ENCODE measurements around the gene MAG. TPM values are rescaled to one million over a fixed set of nuclear protein-coding genes. Genes with fewer than 3 reads are reported as not detected.

MAG gene
- total and polyA plus RNA-seq, 7 donors, result 0.06 to 6.1 TPM; not detected in 5

DNA sequence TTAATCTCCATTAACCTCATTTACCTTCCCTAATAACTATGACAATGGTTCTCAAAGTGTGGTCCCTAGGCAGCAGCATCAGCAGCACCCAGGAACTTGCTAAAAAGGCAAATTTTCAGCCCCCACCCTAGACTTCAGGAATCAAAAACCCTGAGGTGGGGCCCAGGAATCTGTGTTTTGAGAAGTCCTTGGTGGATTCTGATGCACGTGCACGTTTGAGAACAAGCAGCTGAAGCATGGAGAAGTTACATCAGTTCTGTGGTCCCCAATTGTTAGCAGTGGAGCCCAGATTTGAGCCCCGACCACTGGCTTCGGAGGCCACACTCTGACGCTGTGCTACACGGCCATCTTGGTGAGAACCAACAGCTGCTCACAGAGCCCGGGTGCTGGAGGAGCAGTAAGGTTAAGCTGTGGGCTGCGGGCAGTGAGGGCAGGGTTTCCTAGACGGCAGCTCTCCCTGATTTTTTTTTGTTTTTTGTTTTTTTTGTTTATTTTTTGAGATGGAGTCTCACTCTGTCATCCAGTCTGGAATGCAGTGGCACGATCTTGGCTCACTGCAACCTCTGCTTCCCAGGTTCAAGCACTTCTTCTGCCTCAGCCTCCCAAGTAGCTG lies 23.0 kb downstream of the MAG start:
- TF ChIP-seq, protein P1, sequence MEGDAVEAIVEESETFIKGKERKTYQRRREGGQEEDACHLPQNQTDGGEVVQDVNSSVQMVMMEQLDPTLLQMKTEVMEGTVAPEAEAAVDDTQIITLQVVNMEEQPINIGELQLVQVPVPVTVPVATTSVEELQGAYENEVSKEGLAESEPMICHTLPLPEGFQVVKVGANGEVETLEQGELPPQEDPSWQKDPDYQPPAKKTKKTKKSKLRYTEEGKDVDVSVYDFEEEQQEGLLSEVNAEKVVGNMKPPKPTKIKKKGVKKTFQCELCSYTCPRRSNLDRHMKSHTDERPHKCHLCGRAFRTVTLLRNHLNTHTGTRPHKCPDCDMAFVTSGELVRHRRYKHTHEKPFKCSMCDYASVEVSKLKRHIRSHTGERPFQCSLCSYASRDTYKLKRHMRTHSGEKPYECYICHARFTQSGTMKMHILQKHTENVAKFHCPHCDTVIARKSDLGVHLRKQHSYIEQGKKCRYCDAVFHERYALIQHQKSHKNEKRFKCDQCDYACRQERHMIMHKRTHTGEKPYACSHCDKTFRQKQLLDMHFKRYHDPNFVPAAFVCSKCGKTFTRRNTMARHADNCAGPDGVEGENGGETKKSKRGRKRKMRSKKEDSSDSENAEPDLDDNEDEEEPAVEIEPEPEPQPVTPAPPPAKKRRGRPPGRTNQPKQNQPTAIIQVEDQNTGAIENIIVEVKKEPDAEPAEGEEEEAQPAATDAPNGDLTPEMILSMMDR (IDR thresholded peaks at IDR 0.05), result no peak
- Histone ChIP-seq H3K27ac (no peak overlapping the region), H3K4me1 (no peaks in the 10 kb centered on the region), H3K27me3 (peaks cover 0 to 21% (median 0%) of the 10 kb centered on the region in 3 donors), H3K36me3 (no peaks in the 10 kb centered on the region), H3K4me3 (no peak overlapping the region), H3K9me3 (no peaks in the 10 kb centered on the region)
- no peak for DNase-seq
- intact Hi-C loops (cut with DNase I), result no loop called here
- 83 to 89% methylated on average over 10 of the region's 10 CpGs for WGBS, 2 donors

DNA sequence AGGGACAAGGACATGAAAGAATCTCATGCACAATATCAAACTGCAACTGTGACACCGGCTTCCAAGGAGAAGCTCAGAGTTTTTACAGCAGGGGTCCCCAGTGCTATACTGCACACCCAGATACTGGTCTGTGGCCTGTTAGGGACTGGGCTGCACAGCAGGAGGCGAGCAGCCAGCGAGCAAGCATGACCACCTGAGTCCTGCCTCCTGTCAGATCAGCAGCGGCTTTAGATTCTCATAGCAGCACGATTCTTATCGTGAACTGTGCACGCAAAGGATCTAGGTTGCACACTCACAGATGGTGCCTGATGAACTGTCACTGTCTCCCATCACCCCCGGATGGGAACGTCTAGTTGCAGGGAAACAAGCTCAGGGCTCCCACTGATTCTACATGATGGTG lies 23.9 kb downstream of the MAG start:
- Histone ChIP-seq H3K27me3 (peaks cover 0 to 11% (median 0%) of the 10 kb centered on the region in 3 donors), H3K4me1 (no peaks in the 10 kb centered on the region), H3K9me3 (no peaks in the 10 kb centered on the region), H3K36me3 (no peaks in the 10 kb centered on the region), H3K4me3 (no peak overlapping the region), H3K27ac (no peak overlapping the region)
- DNase-seq, result no peak
- intact Hi-C loops (cut with DNase I), result no loop called here
- 82 to 87% methylated on average over 9 of the region's 9 CpGs for WGBS, 2 donors
- TF ChIP-seq POLR2AphosphoS5 (IDR thresholded peaks at IDR 0.05) (no peak), EP300 (IDR thresholded peaks at IDR 0.05) (no peak), POLR2A (IDR thresholded peaks at IDR 0.05) (no peak)
- TF ChIP-seq, protein P1 (IDR thresholded peaks at IDR 0.05), result no peak

DNA sequence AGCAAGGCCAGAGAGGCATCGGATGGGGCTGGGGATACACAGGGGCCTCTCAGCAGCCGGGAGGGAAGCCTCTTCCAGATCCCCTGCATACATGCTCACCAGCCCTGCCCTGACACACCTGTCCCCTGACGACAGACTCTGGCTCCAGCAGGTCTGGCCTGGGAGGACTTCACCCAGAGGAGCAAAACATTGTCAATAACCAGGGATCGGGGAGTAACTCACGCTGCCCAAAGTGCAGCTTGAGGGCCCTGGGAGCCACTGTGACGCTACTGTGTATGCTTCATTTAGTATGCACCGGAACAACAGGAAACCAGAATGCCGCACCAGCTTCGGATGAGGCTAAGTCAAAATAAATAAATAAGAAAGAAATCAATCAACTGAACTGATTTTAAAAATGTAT lies 24.6 kb downstream of the MAG start:
- no peak overlapping the region for H3K27ac ChIP-seq
- TF ChIP-seq POLR2AphosphoS5 (IDR thresholded peaks at IDR 0.05) (no peak), EP300 (IDR thresholded peaks at IDR 0.05) (no peak), POLR2A (IDR thresholded peaks at IDR 0.05) (no peak)
- TF ChIP-seq, protein P1 (IDR thresholded peaks at IDR 0.05), result no peak
- H3K36me3 ChIP-seq, result no peaks in the 10 kb centered on the region
- no peak overlapping the region for H3K4me3 ChIP-seq
- intact Hi-C loops (cut with DNase I), result no loop called here
- H3K27me3 ChIP-seq, result peaks cover 0 to 7% (median 0%) of the 10 kb centered on the region in 3 donors
- H3K9me3 ChIP-seq, result no peaks in the 10 kb centered on the region
- no peaks in the 10 kb centered on the region for H3K4me1 ChIP-seq
- DNase-seq, result no peak
- WGBS, 2 donors, result 60 to 71% methylated on average over 9 of the region's 9 CpGs

DNA sequence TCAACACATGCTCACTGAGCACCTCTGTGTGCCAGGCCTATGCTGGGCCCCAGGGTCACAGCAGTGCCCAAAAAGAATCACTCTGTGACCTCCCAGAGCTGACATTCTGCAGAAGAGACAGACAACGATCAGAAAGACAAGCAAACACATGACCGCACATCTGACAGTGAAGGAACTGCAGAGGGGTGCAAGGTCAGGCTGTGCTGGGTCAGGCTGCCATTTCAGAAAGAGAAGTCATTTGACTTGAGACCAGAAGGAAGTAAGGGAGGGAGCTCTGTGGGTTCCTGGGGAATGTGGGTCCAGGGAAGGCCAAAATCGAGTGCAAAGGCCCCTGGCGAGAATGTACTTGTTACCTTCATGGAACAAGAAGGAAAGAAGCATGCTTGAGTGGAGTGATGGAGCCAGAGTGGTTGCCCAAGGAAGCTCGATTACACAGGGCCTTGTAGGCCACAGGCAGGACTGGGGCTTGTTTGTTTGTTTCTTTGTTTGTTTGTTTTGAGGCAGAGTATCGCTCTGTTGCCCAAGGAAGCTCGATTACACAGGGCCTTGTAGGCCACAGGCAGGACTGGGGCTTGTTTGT lies 25.6 kb downstream of the MAG start:
- no peak for DNase-seq

More for the DNA sequence above, 25.6 kb downstream of the MAG start:
- no peak overlapping the region for H3K27ac ChIP-seq
- 72 to 80% methylated on average over 7 of the region's 7 CpGs for WGBS, 2 donors
- no peaks in the 10 kb centered on the region for H3K36me3 ChIP-seq
- no peak for TF ChIP-seq EP300 (IDR thresholded peaks at IDR 0.05)
- no peak for TF ChIP-seq POLR2AphosphoS5 (IDR thresholded peaks at IDR 0.05)
- TF ChIP-seq, protein P1 (IDR thresholded peaks at IDR 0.05), result no peak
- no peaks in the 10 kb centered on the region for H3K4me1 ChIP-seq
- intact Hi-C loops (cut with DNase I), result no loop called here
- H3K4me3 ChIP-seq, result no peak overlapping the region
- H3K9me3 ChIP-seq, result peaks cover 0 to 4% (median 2%) of the 10 kb centered on the region in 4 donors
- H3K27me3 ChIP-seq, result peaks cover 0 to 4% (median 0%) of the 10 kb centered on the region in 3 donors

Measured in sigmoid colon (tissue), 7 donors.